ENCODE measurements around the gene ISCU. TPM values are rescaled to one million over a fixed set of nuclear protein-coding genes. Genes with fewer than 3 reads are reported as not detected.

The ISCU gene
- total and polyA plus RNA-seq, 9 of the 15 experiments (the other 6 are each of a cell fraction or from before 2014, with no cell fraction given) = 15.9 to 92.5 (median 77.3) TPM

- TF ChIP-seq RREB1 (CRISPR knock-in tag; IDR thresholded peaks at IDR 0.05) (no peak), CBX2 (IDR thresholded peaks at IDR 0.05; ENCODE audit: insufficient read depth, low read length, poor library complexity, severe bottlenecking) (no peak), RHOXF2B (CRISPR knock-in tag; conservative IDR thresholded peaks at IDR 0.05) (no peak), POU5F1 (IDR thresholded peaks at IDR 0.05; ENCODE audit: borderline replicate concordance, low read depth, low read length, partially characterized antibody) (no peak), ILF3 (IDR thresholded peaks at IDR 0.05; ENCODE audit: borderline replicate concordance) (no peak), BCL6 (CRISPR knock-in tag; IDR thresholded peaks at IDR 0.05) (no peak), PHF8 (IDR thresholded peaks at IDR 0.05; ENCODE audit: borderline replicate concordance, low read length) (peak; percentile 94), CBFA2T3 (IDR thresholded peaks at IDR 0.05) (no peak), WHSC1 (IDR thresholded peaks at IDR 0.05; ENCODE audit: low read length) (no peak), POLR2AphosphoS5 (IDR thresholded peaks at IDR 0.05; ENCODE audit: control insufficient read depth, insufficient read depth, low read depth, low read length) (peak; percentile 19), ZNF140 (CRISPR knock-in tag; IDR thresholded peaks at IDR 0.05) (no peak), HOXB6 (CRISPR knock-in tag; IDR thresholded peaks at IDR 0.05; ENCODE audit: borderline replicate concordance) (no peak), SIN3A (IDR thresholded peaks at IDR 0.05; ENCODE audit: borderline replicate concordance in 2 of 2, control insufficient read depth in 1 of 2, low read depth in 2 of 2, low read length in 2 of 2) (peak; percentile 34 to 83; a peak in 2 of 4 replicates), DMBX1 (CRISPR knock-in tag; IDR thresholded peaks at IDR 0.05; ENCODE audit: borderline replicate concordance) (no peak), DNMT1 (IDR thresholded peaks at IDR 0.05) (no peak), GTF3C2 (IDR thresholded peaks at IDR 0.05; ENCODE audit: borderline replicate concordance, extremely low read depth, insufficient read length) (no peak)
- TF ChIP-seq, protein P1, sequence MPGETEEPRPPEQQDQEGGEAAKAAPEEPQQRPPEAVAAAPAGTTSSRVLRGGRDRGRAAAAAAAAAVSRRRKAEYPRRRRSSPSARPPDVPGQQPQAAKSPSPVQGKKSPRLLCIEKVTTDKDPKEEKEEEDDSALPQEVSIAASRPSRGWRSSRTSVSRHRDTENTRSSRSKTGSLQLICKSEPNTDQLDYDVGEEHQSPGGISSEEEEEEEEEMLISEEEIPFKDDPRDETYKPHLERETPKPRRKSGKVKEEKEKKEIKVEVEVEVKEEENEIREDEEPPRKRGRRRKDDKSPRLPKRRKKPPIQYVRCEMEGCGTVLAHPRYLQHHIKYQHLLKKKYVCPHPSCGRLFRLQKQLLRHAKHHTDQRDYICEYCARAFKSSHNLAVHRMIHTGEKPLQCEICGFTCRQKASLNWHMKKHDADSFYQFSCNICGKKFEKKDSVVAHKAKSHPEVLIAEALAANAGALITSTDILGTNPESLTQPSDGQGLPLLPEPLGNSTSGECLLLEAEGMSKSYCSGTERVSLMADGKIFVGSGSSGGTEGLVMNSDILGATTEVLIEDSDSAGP (CRISPR knock-in tag; IDR thresholded peaks at IDR 0.05) = no peak
Observed at GRCh38 chr12:108562348-108563135, at the start of gene ISCU (continued).
